Panc1 (cell line): ENCODE results near the gene RASSF5. TPM values are rescaled to one million over a fixed set of nuclear protein-coding genes. Genes with fewer than 3 reads are reported as not detected.

Source experiments
- ATAC-seq: fragments of 200-7000 bp; cut with Tn5 transposase; 2 replicates; pipeline ENCODE4 v1.9.1; 2020; ENCODE audit warnings: mild to moderate bottlenecking, moderate library complexity
- BruUV-seq: library from RNA; stranded (reverse); fragments of 400-500 nt; replicated peaks from 2 replicates; lab custom pipeline; 2021; lab: Mats Ljungman, UMichigan
- CTCF ChIA-PET: fragments of 300-600 bp; sonication (Branson Sonifier 250); formaldehyde crosslinking; loops from one replicate; lab custom pipeline; 2022; ENCODE audit warnings: antibody characterized with exemption; lab: Charles Lee
- POLR2A ChIA-PET: fragments of 300-600 bp; sonication (Branson Sonifier 250); formaldehyde crosslinking; loops from one replicate; lab custom pipeline; 2022; ENCODE audit warnings: antibody characterized with exemption; lab: Charles Lee
- DNase-seq: peaks from one replicate; pipeline ENCODE4 v3.0.0-alpha.2; 2010; ENCODE audit warnings: low read depth, low spot score
- H3K27ac ChIP-seq: 2 replicates; pipeline ENCODE4 v1.5.1; 2011; ENCODE audit warnings: mild to moderate bottlenecking, low read length, inconsistent platforms
- H3K27me3 ChIP-seq: fragments of 200-500 bp; sonication (Bioruptor generic); 2 replicates; pipeline ENCODE4 v1.6.0; 2014; ENCODE audit warnings: low read length, inconsistent platforms; ENCODE audit not compliant: control insufficient read depth, insufficient read depth
- H3K36me3 ChIP-seq: fragments of 200-500 bp; sonication (Bioruptor generic); 2 replicates; pipeline ENCODE4 v1.5.1; 2014; ENCODE audit warnings: inconsistent platforms, mild to moderate bottlenecking, low read length, moderate library complexity; ENCODE audit not compliant: control insufficient read depth, insufficient read depth
- H3K4me1 ChIP-seq: 2 replicates; pipeline ENCODE4 v1.5.1; 2011; ENCODE audit warnings: inconsistent platforms, mild to moderate bottlenecking, low read length, moderate library complexity; ENCODE audit not compliant: control insufficient read depth, insufficient read depth
- H3K4me3 ChIP-seq, 2 experiments: 2 replicates each; pipeline ENCODE4 v1.5.1; 2011 to 2012; ENCODE audit warnings: low read depth in 2 of 2, low read length in 2 of 2, mild to moderate bottlenecking in 2 of 2, inconsistent platforms in 1 of 2, moderate library complexity in 1 of 2
- H3K9me3 ChIP-seq: fragments of 200-500 bp; sonication (Bioruptor generic); 2 replicates; pipeline ENCODE4 v1.5.1; 2014; ENCODE audit warnings: low read depth, mild to moderate bottlenecking, inconsistent platforms, low read length, moderate library complexity; ENCODE audit not compliant: control insufficient read depth, insufficient read depth
- POLR2AphosphoS5 ChIP-seq: IDR thresholded peaks from 2 replicates; pipeline ENCODE4 v1.6.1; 2012; ENCODE audit warnings: mild to moderate bottlenecking, low read depth, low read length, moderate library complexity
- SIN3A ChIP-seq: IDR thresholded peaks from 2 replicates; pipeline ENCODE4 v1.6.1; 2012; ENCODE audit warnings: low read depth, mild to moderate bottlenecking, low read length, moderate library complexity, borderline replicate concordance; ENCODE audit not compliant: insufficient read depth
- TCF7L2 ChIP-seq: IDR thresholded peaks from 2 replicates; pipeline ENCODE4 v1.6.1; 2011; ENCODE audit warnings: mild to moderate bottlenecking, low read depth, low read length, inconsistent platforms
- in situ Hi-C: cut with HindIII; loops from 2 replicates; pipeline ENCODE4 v1.10.0; 2016; ENCODE audit warnings: low sequenced_read_pairs, low pct_unique_long_range_greater_than_20kb
- intact Hi-C: fragments of 100-400 bp; cut with micrococcal nuclease; formaldehyde crosslinking; loops from one replicate; pipeline ENCODE4 v1.10.0; 2022; ENCODE audit not compliant: unreplicated experiment
- total RNA-seq: library from RNA; stranded (reverse); gene quantifications from one replicate; pipeline ENCODE4 v1.2.1, GENCODE V29; 2021; ENCODE audit not compliant: unreplicated experiment
- TF ChIP-seq, protein P1 (sequence below), 2 experiments: IDR thresholded peaks; 2 replicates each; pipeline ENCODE4 v1.6.1; 2011 to 2012; ENCODE audit warnings: low read depth in 2 of 2, control low read depth in 1 of 2, low read length in 1 of 2, mild to moderate bottlenecking in 1 of 2, moderate library complexity in 1 of 2; ENCODE audit not compliant: insufficient read depth in 1 of 2
- TF ChIP-seq, protein P2 (sequence below): fragments of 450-650 bp; IDR thresholded peaks from 2 replicates; pipeline ENCODE4 v1.5.1; 2017; ENCODE audit warnings: mild to moderate bottlenecking

Gene RASSF5
- total RNA-seq, 1 experiment from 2014 or later = 1.6 TPM

DNA sequence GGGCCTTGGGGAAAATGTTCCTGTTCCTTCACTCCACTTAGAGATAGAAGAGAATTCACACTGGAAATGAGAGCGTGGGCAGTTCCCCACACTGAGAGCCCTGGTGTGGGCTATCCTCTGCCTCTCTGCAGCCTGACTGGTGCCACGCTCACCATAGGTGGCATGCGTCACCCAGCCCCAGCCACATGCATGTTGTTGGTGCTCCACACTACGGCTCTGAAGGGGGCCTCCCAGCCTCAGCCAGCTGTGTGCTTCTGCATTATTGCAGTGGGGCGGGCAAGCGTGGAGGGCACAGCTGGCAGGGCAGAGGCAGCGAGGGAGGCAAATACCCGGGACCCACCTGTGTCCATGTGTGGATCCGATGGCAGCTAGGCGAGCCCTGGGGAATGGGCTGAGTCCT lies 14.7 kb upstream of the RASSF5 start:
- POLR2A ChIA-PET = no interaction called here

DNA sequence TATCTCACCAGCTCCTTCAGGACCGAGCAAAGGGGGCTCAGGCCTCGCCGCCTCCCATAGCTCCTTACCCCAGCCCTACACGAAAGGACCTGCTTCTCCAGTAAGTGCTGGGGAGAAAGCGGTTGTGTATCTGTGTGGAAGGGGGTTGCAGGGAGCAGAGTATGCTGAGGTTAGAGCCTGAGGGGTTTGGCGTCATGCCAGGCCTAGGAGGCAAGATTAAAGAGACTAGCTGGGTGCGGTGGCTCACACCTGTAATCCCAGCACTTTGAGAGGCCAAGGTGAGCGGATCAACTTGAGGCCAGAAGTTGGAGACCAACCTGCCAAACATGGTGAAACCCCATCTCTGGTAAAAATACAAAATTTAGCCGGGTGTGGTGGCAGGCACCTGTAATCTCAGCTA lies 14.1 kb upstream of the RASSF5 start:
- no TSS peak for BruUV-seq
- intact Hi-C loops = no loop called here
- DNase-seq (no peak), ATAC-seq (no peak)
- POLR2A ChIA-PET = no interaction called here
- CTCF ChIA-PET = interaction anchor here (0.5 to 0.6 kb wide), 3 partner anchors 125 to 488 kb away, joined by 3 to 6 read pairs (median 6); no protein-coding TSS in a partner anchor
- Histone ChIP-seq H3K4me3 (no peak overlapping the region), H3K4me1 (no peaks in the 10 kb centered on the region), H3K27me3 (no peaks in the 10 kb centered on the region), H3K36me3 (no peaks in the 10 kb centered on the region), H3K27ac (no peak overlapping the region), H3K9me3 (no peaks in the 10 kb centered on the region)
- no peak for TF ChIP-seq SIN3A
- TF ChIP-seq TCF7L2 = no peak
- TF ChIP-seq POLR2AphosphoS5 = no peak
- TF ChIP-seq, protein P1, sequence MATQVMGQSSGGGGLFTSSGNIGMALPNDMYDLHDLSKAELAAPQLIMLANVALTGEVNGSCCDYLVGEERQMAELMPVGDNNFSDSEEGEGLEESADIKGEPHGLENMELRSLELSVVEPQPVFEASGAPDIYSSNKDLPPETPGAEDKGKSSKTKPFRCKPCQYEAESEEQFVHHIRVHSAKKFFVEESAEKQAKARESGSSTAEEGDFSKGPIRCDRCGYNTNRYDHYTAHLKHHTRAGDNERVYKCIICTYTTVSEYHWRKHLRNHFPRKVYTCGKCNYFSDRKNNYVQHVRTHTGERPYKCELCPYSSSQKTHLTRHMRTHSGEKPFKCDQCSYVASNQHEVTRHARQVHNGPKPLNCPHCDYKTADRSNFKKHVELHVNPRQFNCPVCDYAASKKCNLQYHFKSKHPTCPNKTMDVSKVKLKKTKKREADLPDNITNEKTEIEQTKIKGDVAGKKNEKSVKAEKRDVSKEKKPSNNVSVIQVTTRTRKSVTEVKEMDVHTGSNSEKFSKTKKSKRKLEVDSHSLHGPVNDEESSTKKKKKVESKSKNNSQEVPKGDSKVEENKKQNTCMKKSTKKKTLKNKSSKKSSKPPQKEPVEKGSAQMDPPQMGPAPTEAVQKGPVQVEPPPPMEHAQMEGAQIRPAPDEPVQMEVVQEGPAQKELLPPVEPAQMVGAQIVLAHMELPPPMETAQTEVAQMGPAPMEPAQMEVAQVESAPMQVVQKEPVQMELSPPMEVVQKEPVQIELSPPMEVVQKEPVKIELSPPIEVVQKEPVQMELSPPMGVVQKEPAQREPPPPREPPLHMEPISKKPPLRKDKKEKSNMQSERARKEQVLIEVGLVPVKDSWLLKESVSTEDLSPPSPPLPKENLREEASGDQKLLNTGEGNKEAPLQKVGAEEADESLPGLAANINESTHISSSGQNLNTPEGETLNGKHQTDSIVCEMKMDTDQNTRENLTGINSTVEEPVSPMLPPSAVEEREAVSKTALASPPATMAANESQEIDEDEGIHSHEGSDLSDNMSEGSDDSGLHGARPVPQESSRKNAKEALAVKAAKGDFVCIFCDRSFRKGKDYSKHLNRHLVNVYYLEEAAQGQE (IDR thresholded peaks at IDR 0.05; ENCODE audit: insufficient read depth in 1 of 2, low read depth in 2 of 2, low read length in 1 of 2) = no peak
- TF ChIP-seq, protein P2, sequence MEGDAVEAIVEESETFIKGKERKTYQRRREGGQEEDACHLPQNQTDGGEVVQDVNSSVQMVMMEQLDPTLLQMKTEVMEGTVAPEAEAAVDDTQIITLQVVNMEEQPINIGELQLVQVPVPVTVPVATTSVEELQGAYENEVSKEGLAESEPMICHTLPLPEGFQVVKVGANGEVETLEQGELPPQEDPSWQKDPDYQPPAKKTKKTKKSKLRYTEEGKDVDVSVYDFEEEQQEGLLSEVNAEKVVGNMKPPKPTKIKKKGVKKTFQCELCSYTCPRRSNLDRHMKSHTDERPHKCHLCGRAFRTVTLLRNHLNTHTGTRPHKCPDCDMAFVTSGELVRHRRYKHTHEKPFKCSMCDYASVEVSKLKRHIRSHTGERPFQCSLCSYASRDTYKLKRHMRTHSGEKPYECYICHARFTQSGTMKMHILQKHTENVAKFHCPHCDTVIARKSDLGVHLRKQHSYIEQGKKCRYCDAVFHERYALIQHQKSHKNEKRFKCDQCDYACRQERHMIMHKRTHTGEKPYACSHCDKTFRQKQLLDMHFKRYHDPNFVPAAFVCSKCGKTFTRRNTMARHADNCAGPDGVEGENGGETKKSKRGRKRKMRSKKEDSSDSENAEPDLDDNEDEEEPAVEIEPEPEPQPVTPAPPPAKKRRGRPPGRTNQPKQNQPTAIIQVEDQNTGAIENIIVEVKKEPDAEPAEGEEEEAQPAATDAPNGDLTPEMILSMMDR = no peak
- in situ Hi-C loops = no loop called here

More for the DNA sequence above, 14.7 kb upstream of the RASSF5 start:
- CTCF ChIA-PET = interaction anchor here (0.5 to 0.6 kb wide), 2 partner anchors 319 to 488 kb away, joined by 3 to 6 read pairs; no protein-coding TSS in a partner anchor
- Histone ChIP-seq H3K9me3 (no peaks in the 10 kb centered on the region), H3K36me3 (no peaks in the 10 kb centered on the region), H3K4me3 (no peak overlapping the region), H3K4me1 (no peaks in the 10 kb centered on the region), H3K27me3 (no peaks in the 10 kb centered on the region), H3K27ac (no peak overlapping the region)
- in situ Hi-C loops = no loop called here
- BruUV-seq = no TSS peak
- no peak for TF ChIP-seq POLR2AphosphoS5
- TF ChIP-seq SIN3A = no peak
- TF ChIP-seq, protein P2 = no peak
- TF ChIP-seq, protein P1 (IDR thresholded peaks at IDR 0.05; ENCODE audit: insufficient read depth in 1 of 2, low read depth in 2 of 2, low read length in 1 of 2) = no peak
- TF ChIP-seq TCF7L2 = no peak
- intact Hi-C loops = no loop called here
- ATAC-seq (no peak), DNase-seq (no peak)
